Measurements from ENCODE around the gene CREB5.

Gene CREB5

DNA sequence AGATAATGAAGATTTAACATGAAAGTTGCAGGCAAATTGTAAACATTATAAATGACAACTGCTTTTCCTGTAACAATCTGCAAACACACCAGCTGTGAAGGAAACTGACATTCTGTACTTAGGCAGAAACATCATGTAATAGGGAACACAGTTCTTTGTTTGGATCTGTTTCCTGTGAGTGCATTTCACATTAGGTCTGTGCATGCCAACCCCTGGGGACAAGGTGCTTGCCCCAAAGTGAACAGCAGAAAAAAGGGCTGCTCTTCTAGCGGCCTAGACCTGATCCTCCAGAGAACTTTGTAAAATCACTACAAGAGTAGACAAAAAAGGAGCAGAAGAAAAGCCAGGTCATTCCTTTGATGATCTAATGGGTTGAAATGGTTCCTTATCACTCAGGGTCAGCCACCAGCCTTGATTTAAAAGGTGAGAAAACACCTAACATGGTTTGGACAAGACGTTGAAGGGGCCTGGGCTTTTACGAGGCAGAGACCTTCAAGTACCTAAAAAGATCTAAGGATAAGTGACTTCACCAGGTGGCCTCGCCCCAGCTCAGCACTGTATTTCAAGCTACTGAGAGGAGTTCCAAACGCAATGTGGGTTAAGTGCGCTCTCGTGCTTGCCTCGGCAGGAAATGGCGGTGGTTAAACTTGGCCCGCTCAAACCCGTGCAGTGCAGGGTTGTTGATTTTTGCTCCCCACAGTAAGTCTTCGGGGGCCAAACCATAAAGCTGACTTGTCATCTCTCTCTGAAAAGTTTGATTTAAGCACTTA is 249.7 kb downstream of the CREB5 start:
- Histone ChIP-seq H4K20me1 (ENCODE audit: insufficient read depth) (no peaks in the 10 kb centered on the region), H3K27ac (no peak overlapping the region), H3K36me3 (ENCODE audit: insufficient read depth) (no peaks in the 10 kb centered on the region), H3K4me1 (ENCODE audit: low read depth, poor library complexity, severe bottlenecking) (no peaks in the 10 kb centered on the region), H3K4me3 (IDR thresholded peaks at IDR 0.05; ENCODE audit: insufficient read depth, low read depth, low read length) (no peak overlapping the region), H2AFZ (ENCODE audit: low read depth) (no peak overlapping the region), H3K9ac (no peak overlapping the region), H3K4me2 (no peak overlapping the region), H3K79me2 (ENCODE audit: insufficient read depth, low read depth) (no peaks in the 10 kb centered on the region), H3K27me3 (ENCODE audit: insufficient read depth, low read depth) (no peaks in the 10 kb centered on the region)
- TF ChIP-seq, protein P1, sequence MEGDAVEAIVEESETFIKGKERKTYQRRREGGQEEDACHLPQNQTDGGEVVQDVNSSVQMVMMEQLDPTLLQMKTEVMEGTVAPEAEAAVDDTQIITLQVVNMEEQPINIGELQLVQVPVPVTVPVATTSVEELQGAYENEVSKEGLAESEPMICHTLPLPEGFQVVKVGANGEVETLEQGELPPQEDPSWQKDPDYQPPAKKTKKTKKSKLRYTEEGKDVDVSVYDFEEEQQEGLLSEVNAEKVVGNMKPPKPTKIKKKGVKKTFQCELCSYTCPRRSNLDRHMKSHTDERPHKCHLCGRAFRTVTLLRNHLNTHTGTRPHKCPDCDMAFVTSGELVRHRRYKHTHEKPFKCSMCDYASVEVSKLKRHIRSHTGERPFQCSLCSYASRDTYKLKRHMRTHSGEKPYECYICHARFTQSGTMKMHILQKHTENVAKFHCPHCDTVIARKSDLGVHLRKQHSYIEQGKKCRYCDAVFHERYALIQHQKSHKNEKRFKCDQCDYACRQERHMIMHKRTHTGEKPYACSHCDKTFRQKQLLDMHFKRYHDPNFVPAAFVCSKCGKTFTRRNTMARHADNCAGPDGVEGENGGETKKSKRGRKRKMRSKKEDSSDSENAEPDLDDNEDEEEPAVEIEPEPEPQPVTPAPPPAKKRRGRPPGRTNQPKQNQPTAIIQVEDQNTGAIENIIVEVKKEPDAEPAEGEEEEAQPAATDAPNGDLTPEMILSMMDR (conservative IDR thresholded peaks at IDR 0.05; ENCODE audit: low read depth, low read length), result no peak

DNA sequence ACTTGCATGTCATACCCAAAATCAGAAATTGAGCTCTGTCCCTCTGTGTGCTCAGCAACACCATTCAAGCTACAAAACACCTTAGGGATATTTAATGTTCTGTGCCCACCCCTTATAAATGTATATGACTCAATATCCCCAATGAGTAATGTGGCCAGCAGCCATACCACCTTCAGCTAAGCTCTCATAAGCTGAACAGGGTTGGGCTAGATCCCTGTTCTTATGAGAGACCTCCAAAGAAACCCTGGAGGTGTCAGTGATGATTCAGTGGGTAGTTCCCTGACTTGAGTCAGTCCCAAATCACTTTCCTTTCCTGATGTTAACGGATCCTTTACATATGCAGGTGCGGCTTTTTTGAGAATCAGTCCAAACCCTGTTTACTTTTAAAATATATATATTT is 253.8 kb downstream of the CREB5 start:
- Histone ChIP-seq H3K36me3 (ENCODE audit: insufficient read depth) (no peaks in the 10 kb centered on the region), H3K4me1 (ENCODE audit: low read depth, poor library complexity, severe bottlenecking) (no peaks in the 10 kb centered on the region), H4K20me1 (ENCODE audit: insufficient read depth) (no peaks in the 10 kb centered on the region), H3K79me2 (ENCODE audit: insufficient read depth, low read depth) (no peaks in the 10 kb centered on the region), H3K27ac (no peak overlapping the region), H3K4me3 (IDR thresholded peaks at IDR 0.05; ENCODE audit: insufficient read depth, low read depth, low read length) (no peak overlapping the region), H3K9ac (no peak overlapping the region), H3K4me2 (no peak overlapping the region), H3K27me3 (ENCODE audit: insufficient read depth, low read depth) (no peaks in the 10 kb centered on the region), H2AFZ (ENCODE audit: low read depth) (no peak overlapping the region)
- TF ChIP-seq, protein P1 (conservative IDR thresholded peaks at IDR 0.05; ENCODE audit: low read depth, low read length), result no peak

DNA sequence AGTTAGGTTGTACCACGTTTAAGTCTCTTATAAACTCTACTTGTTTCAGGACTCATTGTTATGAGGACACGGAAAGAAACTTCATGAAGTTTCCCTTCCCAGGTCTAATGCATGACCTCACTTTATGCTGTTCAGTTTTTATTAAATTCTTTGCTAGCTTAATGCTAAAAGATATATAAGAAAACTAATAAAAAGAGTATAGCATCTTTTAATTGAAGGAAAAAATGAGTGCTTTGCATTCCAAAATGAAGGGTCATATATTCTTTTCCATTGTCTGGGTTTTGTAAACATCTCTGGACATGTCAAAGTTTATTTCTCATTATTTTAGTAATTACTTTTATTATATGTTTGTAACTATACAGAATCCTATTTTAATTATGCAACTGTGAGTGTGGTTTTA is 255.8 kb downstream of the CREB5 start:
- Histone ChIP-seq H3K4me3 (IDR thresholded peaks at IDR 0.05; ENCODE audit: insufficient read depth, low read depth, low read length) (no peak overlapping the region), H3K27ac (no peak overlapping the region), H3K79me2 (ENCODE audit: insufficient read depth, low read depth) (no peaks in the 10 kb centered on the region), H2AFZ (ENCODE audit: low read depth) (no peak overlapping the region), H3K4me1 (ENCODE audit: low read depth, poor library complexity, severe bottlenecking) (no peaks in the 10 kb centered on the region), H3K9ac (no peak overlapping the region), H3K4me2 (no peak overlapping the region), H3K36me3 (ENCODE audit: insufficient read depth) (no peaks in the 10 kb centered on the region), H4K20me1 (ENCODE audit: insufficient read depth) (no peaks in the 10 kb centered on the region), H3K27me3 (ENCODE audit: insufficient read depth, low read depth) (no peaks in the 10 kb centered on the region)
- TF ChIP-seq, protein P1 (conservative IDR thresholded peaks at IDR 0.05; ENCODE audit: low read depth, low read length), result no peak

DNA sequence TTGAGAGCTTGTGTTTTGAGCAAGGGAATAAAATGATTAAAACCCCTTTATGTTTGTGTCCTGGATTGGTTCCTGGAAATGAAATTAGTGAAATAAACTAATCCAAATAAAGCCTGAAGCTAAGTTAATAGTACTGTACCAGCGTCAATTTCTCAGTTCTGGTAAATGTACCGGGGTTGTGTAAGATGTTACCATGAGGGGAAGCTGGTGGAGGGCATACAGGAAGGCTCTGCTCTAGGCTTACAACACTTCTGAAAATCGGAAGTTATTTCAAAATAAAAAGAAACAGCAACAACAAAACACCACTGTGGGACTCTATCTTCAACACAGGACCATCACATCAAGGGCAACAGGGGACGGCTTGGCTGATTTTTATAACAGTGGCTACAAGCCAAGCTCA is 257.0 kb downstream of the CREB5 start:
- Histone ChIP-seq H2AFZ (ENCODE audit: low read depth) (no peak overlapping the region), H3K4me2 (no peak overlapping the region), H3K27ac (no peak overlapping the region), H4K20me1 (ENCODE audit: insufficient read depth) (no peaks in the 10 kb centered on the region), H3K4me3 (IDR thresholded peaks at IDR 0.05; ENCODE audit: insufficient read depth, low read depth, low read length) (no peak overlapping the region), H3K4me1 (ENCODE audit: low read depth, poor library complexity, severe bottlenecking) (no peaks in the 10 kb centered on the region), H3K79me2 (ENCODE audit: insufficient read depth, low read depth) (no peaks in the 10 kb centered on the region), H3K27me3 (ENCODE audit: insufficient read depth, low read depth) (no peaks in the 10 kb centered on the region), H3K36me3 (ENCODE audit: insufficient read depth) (no peaks in the 10 kb centered on the region), H3K9ac (no peak overlapping the region)
- TF ChIP-seq, protein P1 (conservative IDR thresholded peaks at IDR 0.05; ENCODE audit: low read depth, low read length), result no peak
